ENCODE results near the gene ARAP2.

DNA sequence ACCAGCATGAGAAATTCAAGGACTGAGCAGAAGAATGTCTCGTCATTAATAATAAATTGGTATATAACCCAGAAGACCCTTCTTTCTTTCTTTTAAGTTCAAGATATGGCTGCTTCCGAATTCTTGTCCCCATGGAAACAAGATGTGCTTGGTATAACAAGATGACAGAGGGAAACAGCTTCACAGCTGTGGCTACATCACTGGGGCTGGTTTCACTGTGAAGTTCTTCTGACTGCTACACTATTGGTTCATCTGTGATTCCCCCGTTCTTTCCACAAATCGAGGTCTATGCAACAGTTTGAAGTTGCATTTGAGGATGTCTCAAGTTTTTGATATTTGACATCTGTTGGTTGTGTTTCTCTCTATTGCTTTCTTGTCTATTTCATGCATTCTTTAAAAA is 24.8 kb upstream of the ARAP2 start:
- TF ChIP-seq POLR2A (IDR thresholded peaks at IDR 0.05; ENCODE audit: low read depth, low read length), result no peak
- TF ChIP-seq TAF1 (IDR thresholded peaks at IDR 0.05; ENCODE audit: borderline replicate concordance, low read depth, low read length), result no peak
- TF ChIP-seq POLR2AphosphoS5 (IDR thresholded peaks at IDR 0.05; ENCODE audit: low read depth, low read length), result no peak
